GM18526 (cell line): ENCODE data around the gene STX8.

Experiments
- POLR2A ChIP-seq: IDR thresholded peaks from 3 replicates; pipeline ENCODE4 v1.6.1; 2011; ENCODE audit not compliant: insufficient read length; ENCODE audit errors: extremely low read depth

Gene STX8

GRCh38 chr17:9256361-9256750 is 319.3 kb downstream of the STX8 start:
- TF ChIP-seq POLR2A = no peak

DNA sequence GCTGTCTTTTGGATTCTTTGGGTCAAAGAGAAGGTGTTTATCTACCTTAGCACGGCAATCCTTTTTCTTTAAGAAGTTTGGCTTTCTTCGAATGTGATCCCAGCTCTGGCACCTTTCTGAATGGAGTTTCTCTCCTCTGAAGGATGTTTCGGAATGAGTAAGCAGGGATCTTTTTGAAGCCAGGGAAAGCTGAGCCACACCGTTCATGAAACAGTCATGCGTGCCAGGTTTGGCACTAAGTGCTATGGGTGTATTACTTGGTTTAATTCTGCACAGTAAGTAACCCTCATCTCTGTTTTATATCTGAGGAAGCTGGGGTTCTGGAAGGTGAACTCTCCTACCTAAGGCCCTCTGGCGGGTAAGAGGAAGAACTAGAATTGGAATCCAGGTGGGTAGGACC is 319.8 kb downstream of the STX8 start:
- TF ChIP-seq POLR2A = no peak

- TF ChIP-seq POLR2A = no peak
These were observed 320.8 kb downstream of the STX8 start for GRCh38 chr17:9254841-9255240.

- no peak for TF ChIP-seq POLR2A
These were observed 322.3 kb downstream of the STX8 start for GRCh38 chr17:9253308-9253707.

DNA sequence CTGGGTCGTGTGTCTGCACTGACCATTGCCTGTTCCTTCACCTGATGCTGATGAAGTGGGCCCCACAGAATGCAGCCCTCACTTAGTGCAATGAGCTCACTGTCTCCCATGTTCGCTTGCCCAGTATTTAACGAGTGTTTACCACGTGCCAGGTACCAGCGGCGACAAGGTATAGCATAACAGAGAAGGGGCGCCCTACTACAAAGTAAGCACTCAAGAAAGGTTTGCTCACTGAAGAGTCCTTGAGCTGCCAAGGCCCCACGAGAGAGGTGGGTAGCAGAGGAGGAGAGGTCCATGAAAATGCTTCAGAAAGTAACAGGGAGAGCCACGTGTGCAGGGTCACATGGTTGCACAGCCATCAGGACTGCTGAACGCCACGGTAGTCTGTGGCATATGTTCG is 324.3 kb downstream of the STX8 start:
- no peak for TF ChIP-seq POLR2A

DNA sequence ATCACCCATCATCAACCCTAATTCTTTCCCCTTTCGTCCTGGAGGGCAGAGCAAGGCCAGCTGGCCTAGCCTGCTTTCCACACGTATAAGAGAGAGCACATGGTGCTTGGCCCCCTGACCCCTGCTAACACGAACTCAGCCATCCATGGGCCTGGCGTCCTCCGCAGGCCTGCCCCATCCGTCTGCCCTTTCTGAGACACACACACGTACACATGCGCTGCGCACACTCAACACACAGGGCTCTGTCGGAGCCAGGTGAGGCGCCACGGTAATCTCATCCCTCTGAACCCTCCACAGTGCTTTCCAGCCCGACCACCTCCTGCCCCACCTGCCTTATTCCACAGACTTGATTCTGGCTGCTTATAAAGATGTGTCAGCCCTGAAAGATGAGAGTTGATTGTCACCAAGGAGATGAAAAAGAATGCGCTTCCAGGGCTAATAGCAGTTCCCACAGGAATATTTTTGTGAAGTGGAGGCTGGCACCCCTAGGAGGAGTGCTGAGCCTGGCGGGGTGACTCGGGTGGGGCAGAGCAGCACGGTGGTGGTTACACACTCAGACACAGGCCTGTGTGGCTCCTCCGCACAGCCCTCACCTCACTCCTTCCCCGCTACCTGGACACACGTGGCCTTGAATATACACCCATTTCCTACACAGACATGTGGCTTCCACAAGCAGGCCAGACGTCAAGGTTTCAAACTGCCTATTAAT is 326.2 kb downstream of the STX8 start:
- TF ChIP-seq POLR2A = no peak

- no peak for TF ChIP-seq POLR2A
These were observed 328.1 kb downstream of the STX8 start for GRCh38 chr17:9247401-9247938.

DNA sequence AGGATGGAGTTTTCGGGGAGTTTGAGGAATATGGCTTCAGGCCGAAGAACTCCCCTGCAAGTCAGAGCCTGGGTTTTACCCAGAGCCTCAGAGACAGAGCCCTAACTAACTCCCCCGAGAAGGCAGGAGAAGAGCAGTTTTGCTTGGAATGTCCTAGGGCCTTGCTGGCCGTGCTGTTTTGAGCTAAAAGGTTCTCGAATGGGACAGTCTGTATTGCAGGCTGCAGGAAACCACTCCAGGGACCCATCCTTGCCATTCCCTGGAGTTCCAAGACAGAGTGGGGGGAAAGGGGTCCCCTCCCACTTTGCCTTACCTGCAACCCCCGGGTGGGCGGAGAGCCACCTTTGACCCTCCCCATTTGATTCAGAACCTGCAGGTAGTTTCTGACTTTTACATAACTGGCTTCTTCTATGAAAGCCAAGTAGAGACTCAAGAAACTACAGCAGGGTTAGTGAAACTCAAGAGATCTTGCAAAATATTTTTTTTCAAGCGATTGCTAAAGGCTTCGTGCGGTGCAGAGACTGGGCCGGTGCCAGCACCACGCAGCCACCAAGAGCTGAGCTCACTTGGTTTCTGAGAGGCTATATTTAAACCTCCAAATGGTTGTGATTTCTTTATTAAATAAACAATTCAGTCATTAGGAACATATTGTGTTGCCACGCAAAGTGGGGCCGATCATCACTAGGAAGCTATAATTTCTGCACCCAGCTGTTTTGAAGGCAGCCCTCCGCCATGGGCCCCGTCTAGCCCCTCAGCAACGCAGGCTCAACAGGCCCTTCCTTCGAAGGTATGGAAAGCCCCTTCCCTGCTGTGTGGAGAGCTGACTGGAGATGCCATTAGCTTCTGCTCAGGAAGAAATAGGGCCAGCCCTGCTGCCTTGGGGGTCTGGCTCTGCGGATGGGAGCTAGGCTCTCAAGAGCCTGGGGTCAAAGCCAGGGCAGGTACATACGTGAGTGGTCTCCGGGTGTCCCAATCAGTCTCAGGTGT is 331.3 kb downstream of the STX8 start:
- TF ChIP-seq POLR2A = no peak

DNA sequence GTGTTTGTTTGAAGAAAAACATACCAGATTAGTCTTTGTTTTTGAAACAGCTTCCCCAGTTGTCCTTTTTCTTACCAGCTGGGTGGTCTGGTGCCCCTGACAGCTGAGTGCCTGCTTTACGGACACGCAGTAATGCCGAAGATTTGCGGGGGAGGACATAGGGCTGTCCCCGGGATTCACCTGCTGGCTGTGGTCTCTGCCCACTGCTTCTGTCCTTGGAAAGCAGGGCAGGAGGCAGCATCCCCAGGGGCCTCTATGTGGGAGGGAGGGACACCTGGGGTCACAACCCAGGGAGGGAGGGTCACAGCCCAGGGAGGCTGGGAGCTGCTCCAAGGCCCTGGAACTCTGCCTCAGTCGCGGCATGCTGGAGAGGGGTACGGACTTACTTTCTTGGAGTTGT is 332.6 kb downstream of the STX8 start:
- no peak for TF ChIP-seq POLR2A

GRCh38 chr17:9242497-9242881 is 333.1 kb downstream of the STX8 start:
- TF ChIP-seq POLR2A = no peak

- TF ChIP-seq POLR2A = no peak
These were observed 333.7 kb downstream of the STX8 start for GRCh38 chr17:9241774-9242496.

- TF ChIP-seq POLR2A = no peak
These were observed 334.3 kb downstream of the STX8 start for GRCh38 chr17:9241371-9241712.

DNA sequence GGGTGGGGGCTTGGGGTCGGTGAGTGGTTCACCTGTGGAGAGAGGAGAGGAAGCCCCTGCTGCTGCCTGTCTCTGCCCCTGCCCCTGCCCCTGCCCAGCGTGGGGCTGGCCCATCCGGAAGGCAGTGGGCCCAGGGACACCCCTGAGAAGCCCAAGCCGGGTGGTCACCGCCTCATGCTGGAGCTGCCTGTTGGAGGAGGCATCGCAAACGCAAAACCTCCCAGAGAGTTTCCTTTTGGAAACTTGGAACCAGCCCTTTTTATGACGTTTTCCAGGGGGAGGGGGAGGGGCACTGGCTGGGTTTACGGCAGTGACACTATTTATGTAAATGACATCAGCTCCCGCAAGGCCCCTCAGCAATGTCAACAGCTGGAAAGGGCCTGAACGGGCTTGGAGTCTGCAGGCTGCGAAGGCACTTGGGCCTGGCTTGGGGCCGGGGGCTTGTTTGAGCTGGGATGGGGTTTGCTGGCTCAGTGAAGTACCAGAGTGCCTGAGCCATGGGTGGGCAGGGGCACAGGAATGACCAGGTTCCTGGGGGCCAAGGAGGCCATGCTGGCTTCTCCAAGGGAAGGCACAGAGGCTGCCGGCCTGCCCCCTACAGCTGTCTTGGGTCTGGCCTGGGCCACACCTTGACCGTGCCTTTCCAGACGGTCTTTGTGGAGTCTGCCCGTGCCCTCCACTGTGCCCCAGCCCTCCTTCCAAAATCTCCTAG is 334.8 kb downstream of the STX8 start:
- TF ChIP-seq POLR2A = no peak

- no peak for TF ChIP-seq POLR2A
These were observed 335.6 kb downstream of the STX8 start for GRCh38 chr17:9239793-9240658.
